Measurements from ENCODE around the gene THSD4.

Gene THSD4

GRCh38 chr15:71079208-71080044 lies 35.8 kb upstream of the THSD4 start:
- Histone ChIP-seq H3K36me3 (ENCODE audit: control insufficient read depth, low read length) (no peaks in the 10 kb centered on the region), H3K27ac (ENCODE audit: low read depth, low read length) (no peak overlapping the region), H3F3A (ENCODE audit: control insufficient read depth, insufficient read depth) (no peaks in the 10 kb centered on the region), H4K20me1 (ENCODE audit: control insufficient read depth, insufficient read depth, low read depth, low read length) (no peaks in the 10 kb centered on the region), H3K4me2 (ENCODE audit: low read length) (no peak overlapping the region), H3K4me3 (ENCODE audit: low read length) (no peak overlapping the region), H3K9me3 (ENCODE audit: control insufficient read depth, insufficient read depth, low read length) (no peaks in the 10 kb centered on the region), H3K79me2 (ENCODE audit: control insufficient read depth, low read length) (no peaks in the 10 kb centered on the region), H3K4me1 (ENCODE audit: control insufficient read depth, low read length) (no peaks in the 10 kb centered on the region), H3K9me2 (replicated peaks; ENCODE audit: control insufficient read depth, low read length) (no peaks in the 10 kb centered on the region), H3K27me3 (ENCODE audit: control insufficient read depth, low read length) (no peaks in the 10 kb centered on the region)
- TF ChIP-seq, protein P1, sequence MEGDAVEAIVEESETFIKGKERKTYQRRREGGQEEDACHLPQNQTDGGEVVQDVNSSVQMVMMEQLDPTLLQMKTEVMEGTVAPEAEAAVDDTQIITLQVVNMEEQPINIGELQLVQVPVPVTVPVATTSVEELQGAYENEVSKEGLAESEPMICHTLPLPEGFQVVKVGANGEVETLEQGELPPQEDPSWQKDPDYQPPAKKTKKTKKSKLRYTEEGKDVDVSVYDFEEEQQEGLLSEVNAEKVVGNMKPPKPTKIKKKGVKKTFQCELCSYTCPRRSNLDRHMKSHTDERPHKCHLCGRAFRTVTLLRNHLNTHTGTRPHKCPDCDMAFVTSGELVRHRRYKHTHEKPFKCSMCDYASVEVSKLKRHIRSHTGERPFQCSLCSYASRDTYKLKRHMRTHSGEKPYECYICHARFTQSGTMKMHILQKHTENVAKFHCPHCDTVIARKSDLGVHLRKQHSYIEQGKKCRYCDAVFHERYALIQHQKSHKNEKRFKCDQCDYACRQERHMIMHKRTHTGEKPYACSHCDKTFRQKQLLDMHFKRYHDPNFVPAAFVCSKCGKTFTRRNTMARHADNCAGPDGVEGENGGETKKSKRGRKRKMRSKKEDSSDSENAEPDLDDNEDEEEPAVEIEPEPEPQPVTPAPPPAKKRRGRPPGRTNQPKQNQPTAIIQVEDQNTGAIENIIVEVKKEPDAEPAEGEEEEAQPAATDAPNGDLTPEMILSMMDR (IDR thresholded peaks at IDR 0.05; ENCODE audit: low read depth, low read length, poor library complexity, severe bottlenecking) = no peak
- no peak for TF ChIP-seq EZH2phosphoT487 (IDR thresholded peaks at IDR 0.05; ENCODE audit: borderline replicate concordance, low read length)

DNA sequence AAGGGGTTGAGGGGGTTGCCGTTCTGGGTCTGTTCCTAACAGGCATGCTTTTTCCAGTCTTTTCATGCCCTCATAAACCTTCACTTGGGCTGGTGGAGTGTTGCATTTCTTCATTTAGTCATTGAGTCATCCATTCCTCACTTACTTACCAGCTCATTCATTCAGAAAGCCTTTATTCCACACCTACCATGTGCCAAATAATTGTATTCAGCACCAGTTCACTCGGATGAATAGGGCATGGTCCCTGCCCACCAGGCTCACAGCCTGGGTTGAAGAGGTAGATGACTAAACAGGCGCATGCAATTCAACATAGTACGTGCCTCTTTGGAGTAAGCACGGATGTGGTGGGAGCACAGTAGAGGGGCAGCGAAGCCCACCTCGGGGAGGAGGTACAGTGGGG lies 35.1 kb upstream of the THSD4 start:
- no peaks in the 10 kb centered on the region for H3K4me1 ChIP-seq (ENCODE audit: control insufficient read depth, low read length)
- no peak overlapping the region for H3K27ac ChIP-seq (ENCODE audit: low read depth, low read length)
- H3K9me3 ChIP-seq (ENCODE audit: control insufficient read depth, insufficient read depth, low read length) = no peaks in the 10 kb centered on the region

DNA sequence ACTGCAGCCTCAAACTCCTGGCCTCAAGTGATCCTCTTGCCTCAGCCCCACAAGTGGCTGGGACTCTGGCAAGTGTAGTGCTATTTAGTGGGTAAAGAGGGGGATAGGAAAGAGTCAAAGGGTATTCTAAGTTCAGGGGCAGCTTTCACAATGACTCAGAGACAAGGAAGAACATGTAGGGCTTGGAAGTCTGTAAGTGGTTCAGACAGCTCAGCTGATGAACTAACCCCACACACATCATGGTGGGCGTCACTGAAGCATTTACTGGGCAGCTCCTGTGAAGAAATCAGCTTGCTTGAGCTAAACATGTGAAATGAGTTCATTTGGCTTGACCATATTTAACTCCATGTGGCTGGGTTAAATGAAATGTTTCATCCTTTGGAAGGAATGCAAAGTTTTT lies 34.6 kb upstream of the THSD4 start:
- Histone ChIP-seq H3K27me3 (ENCODE audit: control insufficient read depth, low read length) (no peaks in the 10 kb centered on the region), H3K36me3 (ENCODE audit: control insufficient read depth, low read length) (no peaks in the 10 kb centered on the region), H3K4me2 (ENCODE audit: low read length) (no peak overlapping the region), H3K27ac (ENCODE audit: low read depth, low read length) (no peak overlapping the region), H4K20me1 (ENCODE audit: control insufficient read depth, insufficient read depth, low read depth, low read length) (no peaks in the 10 kb centered on the region), H3K9me2 (replicated peaks; ENCODE audit: control insufficient read depth, low read length) (no peaks in the 10 kb centered on the region), H3K4me3 (ENCODE audit: low read length) (no peak overlapping the region), H3K4me1 (ENCODE audit: control insufficient read depth, low read length) (no peaks in the 10 kb centered on the region), H3F3A (ENCODE audit: control insufficient read depth, insufficient read depth) (no peaks in the 10 kb centered on the region), H3K9me3 (ENCODE audit: control insufficient read depth, insufficient read depth, low read length) (no peaks in the 10 kb centered on the region), H3K79me2 (ENCODE audit: control insufficient read depth, low read length) (no peaks in the 10 kb centered on the region)
- TF ChIP-seq, protein P1 (IDR thresholded peaks at IDR 0.05; ENCODE audit: low read depth, low read length, poor library complexity, severe bottlenecking) = no peak
- no peak for TF ChIP-seq EZH2phosphoT487 (IDR thresholded peaks at IDR 0.05; ENCODE audit: borderline replicate concordance, low read length)

More for the DNA sequence above, 35.1 kb upstream of the THSD4 start:
- H3K4me2 ChIP-seq (ENCODE audit: low read length) = no peak overlapping the region
- H3K36me3 ChIP-seq (ENCODE audit: control insufficient read depth, low read length) = no peaks in the 10 kb centered on the region
- H3K79me2 ChIP-seq (ENCODE audit: control insufficient read depth, low read length) = no peaks in the 10 kb centered on the region
- H3K27me3 ChIP-seq (ENCODE audit: control insufficient read depth, low read length) = no peaks in the 10 kb centered on the region
- H3K4me3 ChIP-seq (ENCODE audit: low read length) = no peak overlapping the region
- TF ChIP-seq, protein P1 (IDR thresholded peaks at IDR 0.05; ENCODE audit: low read depth, low read length, poor library complexity, severe bottlenecking) = no peak
- no peak for TF ChIP-seq EZH2phosphoT487 (IDR thresholded peaks at IDR 0.05; ENCODE audit: borderline replicate concordance, low read length)
- no peaks in the 10 kb centered on the region for H4K20me1 ChIP-seq (ENCODE audit: control insufficient read depth, insufficient read depth, low read depth, low read length)
- H3F3A ChIP-seq (ENCODE audit: control insufficient read depth, insufficient read depth) = no peaks in the 10 kb centered on the region
- no peaks in the 10 kb centered on the region for H3K9me2 ChIP-seq (replicated peaks; ENCODE audit: control insufficient read depth, low read length)
